ENCODE data around the gene C14orf132. TPM values are rescaled to one million over a fixed set of nuclear protein-coding genes. Genes with fewer than 3 reads are reported as not detected.
A peak's percentile ranks its signal among the peaks of the same experiment; 100 is the strongest.

The C14orf132 gene
- total and polyA plus RNA-seq, 4 donors = 9.8 to 49.3 (median 24.7) TPM

DNA sequence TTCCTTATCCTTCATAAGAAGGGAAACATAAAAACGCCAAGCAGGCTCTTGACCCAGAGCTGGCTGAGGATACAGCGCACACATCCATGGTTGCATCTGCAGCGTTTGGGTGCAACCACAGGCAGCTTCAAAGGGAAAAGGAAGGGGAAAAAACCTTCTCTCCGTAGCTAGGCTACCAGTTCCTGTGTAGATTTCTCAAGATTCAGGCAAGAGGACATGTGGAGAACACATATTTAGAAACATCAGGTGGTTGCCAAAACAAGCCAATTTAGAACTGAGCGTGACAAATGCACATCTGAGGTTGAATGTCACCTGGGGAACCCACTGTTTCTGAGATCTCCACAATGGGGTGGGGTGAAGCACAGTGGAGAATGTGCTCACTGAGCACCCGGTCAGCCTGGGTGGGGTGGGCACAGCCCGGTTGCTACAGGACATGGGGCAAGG lies 87.2 kb downstream of the C14orf132 start:
- 19% methylated on average over 7 of the region's 7 CpGs for WGBS, 2 donors
- H3K36me3 ChIP-seq (ENCODE audit: control insufficient read depth in 4 of 4, insufficient read depth in 4 of 4, low read length in 4 of 4) = no peaks in the 10 kb centered on the region
- H3K9ac ChIP-seq (ENCODE audit: insufficient read depth in 1 of 2, low read length in 2 of 2) = no peak overlapping the region
- TF ChIP-seq, protein P1, sequence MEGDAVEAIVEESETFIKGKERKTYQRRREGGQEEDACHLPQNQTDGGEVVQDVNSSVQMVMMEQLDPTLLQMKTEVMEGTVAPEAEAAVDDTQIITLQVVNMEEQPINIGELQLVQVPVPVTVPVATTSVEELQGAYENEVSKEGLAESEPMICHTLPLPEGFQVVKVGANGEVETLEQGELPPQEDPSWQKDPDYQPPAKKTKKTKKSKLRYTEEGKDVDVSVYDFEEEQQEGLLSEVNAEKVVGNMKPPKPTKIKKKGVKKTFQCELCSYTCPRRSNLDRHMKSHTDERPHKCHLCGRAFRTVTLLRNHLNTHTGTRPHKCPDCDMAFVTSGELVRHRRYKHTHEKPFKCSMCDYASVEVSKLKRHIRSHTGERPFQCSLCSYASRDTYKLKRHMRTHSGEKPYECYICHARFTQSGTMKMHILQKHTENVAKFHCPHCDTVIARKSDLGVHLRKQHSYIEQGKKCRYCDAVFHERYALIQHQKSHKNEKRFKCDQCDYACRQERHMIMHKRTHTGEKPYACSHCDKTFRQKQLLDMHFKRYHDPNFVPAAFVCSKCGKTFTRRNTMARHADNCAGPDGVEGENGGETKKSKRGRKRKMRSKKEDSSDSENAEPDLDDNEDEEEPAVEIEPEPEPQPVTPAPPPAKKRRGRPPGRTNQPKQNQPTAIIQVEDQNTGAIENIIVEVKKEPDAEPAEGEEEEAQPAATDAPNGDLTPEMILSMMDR (IDR thresholded peaks at IDR 0.05; ENCODE audit: control extremely low read depth, extremely low read depth) = no peak
- DNase-seq = peak in 1 of 3 donors; percentile 58
- H3K27ac ChIP-seq (ENCODE audit: low read depth in 1 of 2, low read length in 1 of 2) = no peak overlapping the region
- no peak overlapping the region for H3K4me3 ChIP-seq
- H3K4me1 ChIP-seq (ENCODE audit: control insufficient read depth in 5 of 5, insufficient read depth in 5 of 5, low read length in 5 of 5) = peaks cover 0 to 23% (median 8%) of the 10 kb centered on the region in 5 donors
- no peak for ATAC-seq (ENCODE audit: insufficient read depth, low FRiP score)
- no peaks in the 10 kb centered on the region for H3K27me3 ChIP-seq (ENCODE audit: control insufficient read depth in 3 of 3, insufficient read depth in 3 of 3, low read length in 2 of 3)
- H3K9me3 ChIP-seq (ENCODE audit: control insufficient read depth in 4 of 4, insufficient read depth in 3 of 4, low read length in 3 of 4) = no peaks in the 10 kb centered on the region

DNA sequence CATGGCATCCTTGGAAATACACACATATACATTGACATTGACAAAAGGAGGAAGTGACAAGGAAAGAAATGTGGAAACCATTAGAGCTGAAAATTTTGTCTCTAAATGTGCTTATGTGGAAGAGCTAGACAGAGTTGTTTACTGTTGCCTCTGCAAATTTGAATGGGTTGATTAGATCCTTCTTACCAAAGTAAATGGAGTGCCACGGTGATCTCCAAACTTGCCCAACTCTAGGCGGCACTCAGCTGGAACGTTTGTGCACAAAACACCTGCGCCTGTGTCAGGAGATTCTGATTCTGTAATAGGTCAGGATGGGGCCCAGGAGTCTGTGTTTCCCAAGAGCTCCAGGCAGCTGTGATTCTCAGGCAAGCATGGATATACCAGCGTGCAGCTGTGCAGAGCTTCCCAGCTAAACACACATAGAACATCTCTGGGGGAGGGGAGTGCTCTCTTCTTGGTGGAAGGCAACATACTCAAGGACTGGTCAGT lies 87.7 kb downstream of the C14orf132 start:
- ATAC-seq (ENCODE audit: insufficient read depth, low FRiP score) = no peak
- 61% methylated on average over 5 of the region's 5 CpGs for WGBS, 2 donors

GRCh38 chr14:96129128-96129736 lies 90.1 kb downstream of the C14orf132 start:
- Histone ChIP-seq H3K27ac (ENCODE audit: low read depth in 1 of 2, low read length in 1 of 2) (no peak overlapping the region), H3K27me3 (ENCODE audit: control insufficient read depth in 3 of 3, insufficient read depth in 3 of 3, low read length in 2 of 3) (no peaks in the 10 kb centered on the region), H3K9me3 (ENCODE audit: control insufficient read depth in 4 of 4, insufficient read depth in 3 of 4, low read length in 3 of 4) (no peaks in the 10 kb centered on the region), H3K4me1 (ENCODE audit: control insufficient read depth in 5 of 5, insufficient read depth in 5 of 5, low read length in 5 of 5) (peaks cover 0 to 15% (median 8%) of the 10 kb centered on the region in 5 donors), H3K36me3 (ENCODE audit: control insufficient read depth in 4 of 4, insufficient read depth in 4 of 4, low read length in 4 of 4) (no peaks in the 10 kb centered on the region), H3K9ac (ENCODE audit: insufficient read depth in 1 of 2, low read length in 2 of 2) (no peak overlapping the region), H3K4me3 (no peak overlapping the region)
- DNase-seq (no peak), ATAC-seq (ENCODE audit: insufficient read depth, low FRiP score) (no peak)
- WGBS, 2 donors = 92 to 94% methylated on average over 7 of the region's 7 CpGs
- TF ChIP-seq, protein P1 (IDR thresholded peaks at IDR 0.05; ENCODE audit: control extremely low read depth, extremely low read depth) = no peak

More for the DNA sequence above, 87.7 kb downstream of the C14orf132 start:
- Histone ChIP-seq H3K27me3 (ENCODE audit: control insufficient read depth in 3 of 3, insufficient read depth in 3 of 3, low read length in 2 of 3) (no peaks in the 10 kb centered on the region), H3K9ac (ENCODE audit: insufficient read depth in 1 of 2, low read length in 2 of 2) (no peak overlapping the region), H3K36me3 (ENCODE audit: control insufficient read depth in 4 of 4, insufficient read depth in 4 of 4, low read length in 4 of 4) (no peaks in the 10 kb centered on the region), H3K4me3 (no peak overlapping the region), H3K27ac (ENCODE audit: low read depth in 1 of 2, low read length in 1 of 2) (no peak overlapping the region), H3K9me3 (ENCODE audit: control insufficient read depth in 4 of 4, insufficient read depth in 3 of 4, low read length in 3 of 4) (no peaks in the 10 kb centered on the region), H3K4me1 (ENCODE audit: control insufficient read depth in 5 of 5, insufficient read depth in 5 of 5, low read length in 5 of 5) (peaks cover 0 to 23% (median 8%) of the 10 kb centered on the region in 5 donors)
- no peak for DNase-seq
- TF ChIP-seq, protein P1 (IDR thresholded peaks at IDR 0.05; ENCODE audit: control extremely low read depth, extremely low read depth) = no peak

Data from lung (tissue), 12 donors.